Kidney epithelial cell (primary cell): ENCODE measurements around the gene GGN. TPM values are rescaled to one million over a fixed set of nuclear protein-coding genes. Genes with fewer than 3 reads are reported as not detected.
"Not testable (repeated sequence)": the region's sequence is repeated elsewhere in the genome, so short reads cannot be mapped to it uniquely, and the experiment has no call there.

Experiments
- DNase-seq: peaks from one replicate; pipeline ENCODE4 v3.0.0-alpha.2; 2010; ENCODE audit warnings: low read depth
- H3K27me3 ChIP-seq: 2 replicates; pipeline ENCODE4 v1.6.0; 2011; ENCODE audit warnings: low read length; ENCODE audit not compliant: control insufficient read depth, insufficient read depth
- H3K36me3 ChIP-seq: 2 replicates; pipeline ENCODE4 v1.5.1; 2011; ENCODE audit warnings: low read length; ENCODE audit not compliant: control insufficient read depth, insufficient read depth
- H3K4me3 ChIP-seq: 2 replicates; pipeline ENCODE4 v1.5.1; 2011; ENCODE audit warnings: low read depth, mild to moderate bottlenecking, control low read depth, low read length
- total RNA-seq: library from RNA; depleted of rRNA; stranded (reverse); fragments of >200 nt; gene quantifications from 2 replicates; pipeline ENCODE4 v1.2.3, GENCODE V29; 2015
- TF ChIP-seq, protein P1 (sequence below): IDR thresholded peaks from 2 replicates; pipeline ENCODE4 v1.5.1; 2011; ENCODE audit warnings: mild to moderate bottlenecking, moderate library complexity, low read length, control low read depth, inconsistent platforms; ENCODE audit not compliant: insufficient read depth, poor library complexity, severe bottlenecking

GGN gene
- total RNA-seq, 1 donor from 2014 or later: 1.4 TPM

DNA sequence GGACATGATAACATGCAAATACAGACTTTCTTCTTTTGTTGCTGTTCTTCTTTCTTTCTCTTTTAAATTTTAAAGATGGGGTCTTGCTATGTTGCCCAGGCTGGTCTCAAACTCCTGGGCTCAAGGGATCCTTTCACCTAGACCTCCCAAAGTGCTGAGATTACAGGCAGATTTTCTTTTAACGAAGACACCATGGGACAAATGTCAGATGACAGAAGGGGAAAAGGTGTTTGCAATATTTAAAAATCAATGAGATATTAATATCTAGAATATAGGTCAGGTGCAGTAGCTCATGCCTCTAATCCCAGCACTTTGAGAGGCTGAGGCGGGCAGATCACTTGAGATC lies 42.0 kb upstream of the GGN start:
- H3K4me3 ChIP-seq: no peak overlapping the region
- no peaks in the 10 kb centered on the region for H3K36me3 ChIP-seq

GRCh38 chr19:38429055-38429810 lies 41.4 kb upstream of the GGN start:
- no peak overlapping the region for H3K4me3 ChIP-seq
- peaks cover 25% of the 10 kb centered on the region for H3K27me3 ChIP-seq
- no peaks in the 10 kb centered on the region for H3K36me3 ChIP-seq
- TF ChIP-seq, protein P1, sequence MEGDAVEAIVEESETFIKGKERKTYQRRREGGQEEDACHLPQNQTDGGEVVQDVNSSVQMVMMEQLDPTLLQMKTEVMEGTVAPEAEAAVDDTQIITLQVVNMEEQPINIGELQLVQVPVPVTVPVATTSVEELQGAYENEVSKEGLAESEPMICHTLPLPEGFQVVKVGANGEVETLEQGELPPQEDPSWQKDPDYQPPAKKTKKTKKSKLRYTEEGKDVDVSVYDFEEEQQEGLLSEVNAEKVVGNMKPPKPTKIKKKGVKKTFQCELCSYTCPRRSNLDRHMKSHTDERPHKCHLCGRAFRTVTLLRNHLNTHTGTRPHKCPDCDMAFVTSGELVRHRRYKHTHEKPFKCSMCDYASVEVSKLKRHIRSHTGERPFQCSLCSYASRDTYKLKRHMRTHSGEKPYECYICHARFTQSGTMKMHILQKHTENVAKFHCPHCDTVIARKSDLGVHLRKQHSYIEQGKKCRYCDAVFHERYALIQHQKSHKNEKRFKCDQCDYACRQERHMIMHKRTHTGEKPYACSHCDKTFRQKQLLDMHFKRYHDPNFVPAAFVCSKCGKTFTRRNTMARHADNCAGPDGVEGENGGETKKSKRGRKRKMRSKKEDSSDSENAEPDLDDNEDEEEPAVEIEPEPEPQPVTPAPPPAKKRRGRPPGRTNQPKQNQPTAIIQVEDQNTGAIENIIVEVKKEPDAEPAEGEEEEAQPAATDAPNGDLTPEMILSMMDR: no peak
- DNase-seq: no peak

More for the DNA sequence above, 42.0 kb upstream of the GGN start:
- DNase-seq: no peak
- TF ChIP-seq, protein P1: no peak
- peaks cover 30% of the 10 kb centered on the region for H3K27me3 ChIP-seq

DNA sequence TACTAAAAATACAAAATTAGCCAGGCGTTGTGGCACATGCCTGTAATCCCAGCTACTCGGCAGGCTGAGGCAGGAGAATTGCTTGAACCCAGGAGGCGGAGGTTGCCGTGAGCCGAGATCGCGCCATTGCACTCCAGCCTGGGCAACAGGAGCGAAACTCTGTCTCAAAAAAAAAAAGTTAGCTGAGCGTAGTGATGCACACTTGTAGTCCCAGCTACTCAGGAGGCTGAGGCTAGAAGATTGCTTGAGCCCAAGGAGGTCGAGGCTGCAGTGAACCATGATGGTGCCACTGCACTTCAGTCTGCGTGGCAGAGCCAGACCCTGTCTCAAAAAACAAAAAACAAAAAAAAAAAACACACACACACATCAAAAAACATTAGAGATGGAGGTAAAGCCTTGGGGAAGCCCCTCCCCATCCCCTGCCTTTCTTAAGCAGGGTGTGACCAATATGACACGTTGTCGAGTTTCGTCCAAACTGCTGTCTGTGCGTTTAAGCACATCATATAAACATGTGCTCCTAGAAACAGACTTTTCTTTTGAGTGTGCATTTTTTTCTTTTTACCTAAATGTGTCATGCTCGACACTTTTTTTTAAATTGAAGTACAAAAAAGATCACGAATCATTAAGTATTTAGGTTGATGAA lies 39.3 kb upstream of the GGN start:
- H3K4me3 ChIP-seq, DNase-seq, H3K36me3 ChIP-seq: not testable (repeated sequence)
- peaks cover 14% of the 10 kb centered on the region for H3K27me3 ChIP-seq

DNA sequence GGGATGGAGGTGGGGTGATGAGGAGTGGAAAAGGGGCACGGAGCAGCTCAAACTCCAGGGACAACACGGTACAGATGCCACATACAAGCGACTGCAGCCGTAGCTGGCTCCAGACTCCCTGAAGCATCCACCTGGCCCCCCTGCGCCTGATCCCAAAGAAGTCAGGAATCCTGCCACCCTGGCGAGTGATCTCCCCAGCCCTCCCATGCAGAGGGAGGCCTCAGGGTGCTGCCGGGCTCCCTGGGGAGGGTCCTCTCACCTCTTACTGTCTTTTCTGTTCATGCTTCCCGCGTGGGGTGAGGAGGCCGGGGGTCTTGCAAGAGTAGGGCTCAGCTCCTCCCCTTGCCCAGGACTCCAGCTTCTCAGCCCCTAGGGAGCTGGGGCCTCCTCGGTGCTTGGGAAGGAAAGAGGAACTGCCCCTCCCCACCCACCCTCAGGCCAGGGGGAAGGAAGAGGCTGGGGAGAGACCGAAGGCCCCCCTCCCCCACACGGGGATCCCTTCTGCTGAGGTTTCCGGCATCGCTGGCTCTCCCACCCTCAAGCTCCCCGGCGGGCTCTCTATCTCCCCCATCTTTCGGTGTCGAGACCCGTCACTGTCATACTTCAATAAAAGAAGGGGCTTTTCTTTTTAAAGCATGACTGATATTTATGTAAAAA lies 38.1 kb upstream of the GGN start, which contains the start of gene RASGRP4:
Gene RASGRP4 (minus strand): TSS at position 410 of the 657 bp plus-strand sequence. CDS start 128 bp downstream, at position 282.
- Histone ChIP-seq H3K27me3 (peaks cover 11% of the 10 kb centered on the region), H3K4me3 (no peak within 1 kb of the TSS), H3K36me3 (no peaks in the 10 kb centered on the region)
- TF ChIP-seq, protein P1: no peak
- no peak for DNase-seq

DNA sequence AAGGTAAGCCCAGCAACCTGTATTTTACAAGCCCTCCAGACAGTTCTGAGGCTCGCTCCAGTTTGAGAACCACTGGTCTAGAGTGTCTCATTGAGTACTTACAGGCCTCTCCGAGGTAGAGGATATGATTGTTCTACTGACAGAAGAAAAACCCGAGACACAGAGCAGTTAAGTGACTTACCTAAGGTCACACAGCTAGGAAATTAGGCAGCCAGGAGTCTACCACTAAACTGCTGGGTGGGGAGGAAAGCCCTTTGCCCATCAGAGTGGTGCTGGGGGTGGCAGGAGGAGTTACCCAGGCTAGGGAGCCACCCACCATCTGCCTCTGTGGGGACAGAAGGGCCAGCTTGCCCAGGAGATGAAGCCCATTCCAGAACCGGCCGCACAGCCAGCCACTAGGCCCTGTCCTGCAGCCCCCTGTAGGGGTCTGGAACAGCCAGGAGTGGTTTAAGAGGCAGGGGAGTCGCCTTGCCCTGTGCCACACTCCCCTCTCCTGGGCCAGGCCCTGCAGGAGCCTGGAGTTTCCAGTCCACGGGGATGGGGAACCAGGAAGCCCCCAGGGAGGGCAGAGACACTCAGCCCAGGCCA lies 37.5 kb upstream of the GGN start:
- DNase-seq: no peak
- TF ChIP-seq, protein P1: no peak
- Histone ChIP-seq H3K4me3 (no peak overlapping the region), H3K36me3 (no peaks in the 10 kb centered on the region), H3K27me3 (peaks cover 11% of the 10 kb centered on the region)

GRCh38 chr19:38424272-38424671 lies 36.4 kb upstream of the GGN start:
- peaks cover 8% of the 10 kb centered on the region for H3K27me3 ChIP-seq
- TF ChIP-seq, protein P1: no peak
- no peak overlapping the region for H3K4me3 ChIP-seq
- DNase-seq: no peak
- no peaks in the 10 kb centered on the region for H3K36me3 ChIP-seq
